ENCODE measurements around the gene SKA2.
A peak's percentile ranks its signal among the peaks of the same experiment; 100 is the strongest.

The SKA2 gene

DNA sequence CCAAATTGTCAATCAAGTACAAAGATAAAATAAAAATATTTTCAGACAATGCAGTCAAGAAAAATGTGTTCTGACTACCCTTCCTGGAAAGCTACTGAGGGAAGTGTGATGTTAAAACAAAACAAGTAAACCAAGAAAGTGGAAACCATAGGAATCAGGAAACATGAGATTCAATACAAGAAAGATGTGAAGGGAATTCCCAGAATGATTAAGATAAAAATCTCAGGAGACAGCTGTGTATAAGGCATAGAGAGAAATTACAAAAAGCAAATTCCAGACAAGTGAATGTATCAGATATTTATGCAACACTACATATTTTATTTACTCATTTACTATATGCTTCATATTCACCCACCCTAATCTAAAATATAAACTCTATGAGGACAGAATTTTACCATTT, 80.5 kb downstream of the SKA2 start:
- Histone ChIP-seq H3K4me3 (ENCODE audit: severe bottlenecking) (no peak overlapping the region), H3K9me3 (ENCODE audit: severe bottlenecking) (no peaks in the 10 kb centered on the region), H3K4me1 (ENCODE audit: insufficient read depth, poor library complexity, severe bottlenecking) (peaks cover 5% of the 10 kb centered on the region), H3K27me3 (ENCODE audit: insufficient read depth, poor library complexity, severe bottlenecking) (no peaks in the 10 kb centered on the region), H3K36me3 (ENCODE audit: low read depth) (peaks cover 89% of the 10 kb centered on the region), H3K27ac (ENCODE audit: poor library complexity, severe bottlenecking) (peak overlapping the region; percentile 6)
- ATAC-seq (ENCODE audit: low read depth), result peak; percentile 70
- TF ChIP-seq CTCF (IDR thresholded peaks at IDR 0.05; ENCODE audit: poor library complexity, severe bottlenecking), result no peak
- no peak for DNase-seq (ENCODE audit: low spot score)

GRCh38 chr17:59073972-59074371, 81.0 kb downstream of the SKA2 start:
- Histone ChIP-seq H3K4me1 (ENCODE audit: insufficient read depth, poor library complexity, severe bottlenecking) (peaks cover 5% of the 10 kb centered on the region), H3K9me3 (ENCODE audit: severe bottlenecking) (no peaks in the 10 kb centered on the region), H3K27me3 (ENCODE audit: insufficient read depth, poor library complexity, severe bottlenecking) (no peaks in the 10 kb centered on the region), H3K36me3 (ENCODE audit: low read depth) (peaks cover 89% of the 10 kb centered on the region), H3K27ac (ENCODE audit: poor library complexity, severe bottlenecking) (peak overlapping the region; percentile 6), H3K4me3 (ENCODE audit: severe bottlenecking) (no peak overlapping the region)
- DNase-seq (ENCODE audit: low spot score), result no peak
- no peak for ATAC-seq (ENCODE audit: low read depth)
- no peak for TF ChIP-seq CTCF (IDR thresholded peaks at IDR 0.05; ENCODE audit: poor library complexity, severe bottlenecking)

- no peak overlapping the region for H3K27ac ChIP-seq (ENCODE audit: poor library complexity, severe bottlenecking)
- H3K4me1 ChIP-seq (ENCODE audit: insufficient read depth, poor library complexity, severe bottlenecking), result peaks cover 2% of the 10 kb centered on the region
- H3K36me3 ChIP-seq (ENCODE audit: low read depth), result peaks cover 86% of the 10 kb centered on the region
- no peak overlapping the region for H3K4me3 ChIP-seq (ENCODE audit: severe bottlenecking)
- ATAC-seq (ENCODE audit: low read depth) (no peak), DNase-seq (ENCODE audit: low spot score) (no peak)
- TF ChIP-seq CTCF (IDR thresholded peaks at IDR 0.05; ENCODE audit: poor library complexity, severe bottlenecking), result no peak
- no peaks in the 10 kb centered on the region for H3K27me3 ChIP-seq (ENCODE audit: insufficient read depth, poor library complexity, severe bottlenecking)
- H3K9me3 ChIP-seq (ENCODE audit: severe bottlenecking), result no peaks in the 10 kb centered on the region
These were observed 85.1 kb downstream of the SKA2 start for GRCh38 chr17:59069856-59070255.

DNA sequence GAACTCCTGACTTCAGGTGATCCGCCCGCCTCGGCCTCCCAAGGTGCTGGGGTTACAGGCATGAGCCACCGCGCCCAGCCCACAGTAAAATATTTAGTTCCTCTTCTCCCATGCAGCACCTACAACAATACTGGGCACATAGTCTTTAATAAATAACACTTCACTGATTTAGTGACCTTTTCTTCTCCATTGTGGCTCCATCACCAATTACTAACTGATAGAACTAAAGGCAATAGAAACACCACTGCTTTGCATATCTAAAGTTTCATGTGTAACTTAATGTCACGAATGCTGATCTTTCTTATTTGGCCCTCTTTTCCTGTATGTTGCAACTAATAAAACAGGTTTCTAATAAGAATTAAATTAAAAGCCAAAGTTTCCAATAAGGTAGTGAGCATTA, 87.2 kb downstream of the SKA2 start:
- Histone ChIP-seq H3K27ac (ENCODE audit: poor library complexity, severe bottlenecking) (no peak overlapping the region), H3K4me1 (ENCODE audit: insufficient read depth, poor library complexity, severe bottlenecking) (no peaks in the 10 kb centered on the region), H3K4me3 (ENCODE audit: severe bottlenecking) (no peak overlapping the region), H3K27me3 (ENCODE audit: insufficient read depth, poor library complexity, severe bottlenecking) (no peaks in the 10 kb centered on the region), H3K36me3 (ENCODE audit: low read depth) (peaks cover 86% of the 10 kb centered on the region), H3K9me3 (ENCODE audit: severe bottlenecking) (no peaks in the 10 kb centered on the region)
- ATAC-seq (ENCODE audit: low read depth) (no peak), DNase-seq (ENCODE audit: low spot score) (no peak)
- no peak for TF ChIP-seq CTCF (IDR thresholded peaks at IDR 0.05; ENCODE audit: poor library complexity, severe bottlenecking)

DNA sequence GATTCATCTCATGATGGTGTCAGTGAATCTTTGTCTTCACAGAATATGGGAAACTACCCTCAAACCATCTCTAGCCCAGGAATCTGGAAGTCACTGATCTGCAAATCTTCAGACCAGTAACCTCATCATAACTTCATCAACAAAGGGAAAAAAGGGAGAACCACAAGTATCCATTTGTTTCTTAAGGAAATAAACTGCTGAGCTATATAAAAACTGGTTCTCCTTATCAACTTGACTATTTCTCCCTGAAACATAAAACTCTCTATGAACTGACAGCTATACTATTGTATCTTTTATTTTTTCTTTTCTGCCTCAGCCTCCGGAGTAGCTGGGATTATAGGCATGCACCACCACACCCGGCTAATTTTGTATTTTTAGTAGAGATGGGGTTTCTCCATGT, 87.6 kb downstream of the SKA2 start:
- H3K36me3 ChIP-seq (ENCODE audit: low read depth), result peaks cover 86% of the 10 kb centered on the region
- H3K4me3 ChIP-seq (ENCODE audit: severe bottlenecking), result no peak overlapping the region
- no peak overlapping the region for H3K27ac ChIP-seq (ENCODE audit: poor library complexity, severe bottlenecking)
- H3K4me1 ChIP-seq (ENCODE audit: insufficient read depth, poor library complexity, severe bottlenecking), result no peaks in the 10 kb centered on the region
- no peak for TF ChIP-seq CTCF (IDR thresholded peaks at IDR 0.05; ENCODE audit: poor library complexity, severe bottlenecking)
- no peaks in the 10 kb centered on the region for H3K27me3 ChIP-seq (ENCODE audit: insufficient read depth, poor library complexity, severe bottlenecking)
- ATAC-seq (ENCODE audit: low read depth), result no peak
- DNase-seq (ENCODE audit: low spot score), result no peak
- H3K9me3 ChIP-seq (ENCODE audit: severe bottlenecking), result no peaks in the 10 kb centered on the region
